Liver (tissue), 9 donors: ENCODE data around the gene ATP5MG. TPM values are rescaled to one million over a fixed set of nuclear protein-coding genes. Genes with fewer than 3 reads are reported as not detected.

ENCODE experiments used
- DNase-seq: peaks from one replicate; pipeline ENCODE4 v3.0.0-alpha.2; 2017; ENCODE audit warnings: low spot score
- H3K27ac ChIP-seq, 2 donors: one replicate each; pipeline ENCODE4 v1.7.0; 2013; ENCODE audit warnings: inconsistent platforms in 2 of 2, low read length in 2 of 2, control low read depth in 1 of 2, low read depth in 1 of 2, mild to moderate bottlenecking in 1 of 2
- H3K27me3 ChIP-seq, 4 donors: one replicate each; pipeline versions ENCODE4 v1.6.1 to v1.7.0; 2013; ENCODE audit warnings: low read length in 3 of 4, inconsistent platforms in 1 of 4, mild to moderate bottlenecking in 1 of 4, moderate library complexity in 1 of 4; ENCODE audit not compliant: control insufficient read depth in 4 of 4, insufficient read depth in 4 of 4
- H3K36me3 ChIP-seq, 4 donors: one replicate each; pipeline versions ENCODE4 v1.6.1 to v1.7.0; 2013; ENCODE audit warnings: low read length in 3 of 4, mild to moderate bottlenecking in 3 of 4, low read depth in 1 of 4, moderate library complexity in 1 of 4; ENCODE audit not compliant: control insufficient read depth in 4 of 4, insufficient read depth in 3 of 4
- H3K4me1 ChIP-seq, 4 donors: one replicate each; pipeline versions ENCODE4 v1.6.1 to v1.7.0; 2013; ENCODE audit warnings: low read length in 3 of 4, mild to moderate bottlenecking in 3 of 4, moderate library complexity in 1 of 4; ENCODE audit not compliant: control insufficient read depth in 4 of 4, insufficient read depth in 4 of 4
- H3K4me3 ChIP-seq, 3 donors: one replicate each; pipeline versions ENCODE4 v1.6.1 to v1.7.0; 2013; ENCODE audit warnings: low read length in 3 of 3, control low read depth in 1 of 3, low read depth in 1 of 3, mild to moderate bottlenecking in 1 of 3
- H3K9ac ChIP-seq, 2 donors: one replicate each; pipeline ENCODE4 v1.7.0; 2013; ENCODE audit warnings: low read length in 2 of 2, mild to moderate bottlenecking in 2 of 2, moderate library complexity in 2 of 2, control low read depth in 1 of 2, low read depth in 1 of 2
- H3K9me3 ChIP-seq, 4 donors: one replicate each; pipeline versions ENCODE4 v1.6.1 to v1.7.0; 2013; ENCODE audit warnings: low read length in 3 of 4; ENCODE audit not compliant: control insufficient read depth in 4 of 4
- ATF3 ChIP-seq: IDR thresholded peaks from 2 replicates; pipeline ENCODE4 v1.6.1; 2016; ENCODE audit warnings: antibody characterized with exemption
- CTCF ChIP-seq: fragments of 150-350 bp; IDR thresholded peaks from 2 replicates; pipeline ENCODE4 v1.5.1; 2017; ENCODE audit warnings: improper control_type of control experiment, low read depth, low read length; ENCODE audit not compliant: missing input control
- EGR1 ChIP-seq, 2 donors: IDR thresholded peaks; 2 replicates each; pipeline ENCODE4 v1.6.1; 2016 to 2018; ENCODE audit warnings: antibody characterized with exemption in 2 of 2, low read depth in 2 of 2
- FOXA1 ChIP-seq: IDR thresholded peaks from 2 replicates; pipeline ENCODE4 v1.6.1; 2016; ENCODE audit warnings: antibody characterized with exemption
- FOXA2 ChIP-seq: IDR thresholded peaks from 2 replicates; pipeline ENCODE4 v1.6.1; 2016; ENCODE audit warnings: antibody characterized with exemption
- GABPA ChIP-seq, 2 donors: IDR thresholded peaks in 1 of 2; conservative IDR thresholded peaks in 1 of 2; 2 replicates each; pipeline ENCODE4 v1.6.1; 2016; ENCODE audit warnings: antibody characterized with exemption in 2 of 2, mild to moderate bottlenecking in 1 of 2, moderate library complexity in 1 of 2
- HNF4A ChIP-seq, 2 donors: conservative IDR thresholded peaks; 2 replicates each; pipeline ENCODE4 v1.6.1; 2016; ENCODE audit warnings: antibody characterized with exemption in 2 of 2, mild to moderate bottlenecking in 2 of 2
- HNF4G ChIP-seq: IDR thresholded peaks from 2 replicates; pipeline ENCODE4 v1.6.1; 2016; ENCODE audit warnings: antibody characterized with exemption
- JUND ChIP-seq, 2 donors: IDR thresholded peaks; 2 replicates each; pipeline ENCODE4 v1.6.1; 2016; ENCODE audit warnings: antibody characterized with exemption in 2 of 2
- MAX ChIP-seq: IDR thresholded peaks from 2 replicates; pipeline ENCODE4 v1.6.1; 2016; ENCODE audit warnings: antibody characterized with exemption
- NR2F2 ChIP-seq: IDR thresholded peaks from 2 replicates; pipeline ENCODE4 v1.6.1; 2016; ENCODE audit warnings: antibody characterized with exemption
- RAD21 ChIP-seq, 2 donors: IDR thresholded peaks; 2 replicates each; pipeline ENCODE4 v1.6.1; 2016; ENCODE audit warnings: antibody characterized with exemption in 2 of 2, mild to moderate bottlenecking in 2 of 2
- REST ChIP-seq: IDR thresholded peaks from 2 replicates; pipeline ENCODE4 v1.6.1; 2016; ENCODE audit warnings: antibody characterized with exemption, mild to moderate bottlenecking
- RXRA ChIP-seq, 2 donors: IDR thresholded peaks; 2 replicates each; pipeline ENCODE4 v1.6.1; 2017 to 2018; ENCODE audit warnings: antibody characterized with exemption in 2 of 2, mild to moderate bottlenecking in 1 of 2
- SP1 ChIP-seq: IDR thresholded peaks from 2 replicates; pipeline ENCODE4 v1.6.1; 2018; ENCODE audit warnings: antibody characterized with exemption, mild to moderate bottlenecking
- TAF1 ChIP-seq: conservative IDR thresholded peaks from 2 replicates; pipeline ENCODE4 v1.6.1; 2016; ENCODE audit warnings: antibody characterized with exemption, mild to moderate bottlenecking
- YY1 ChIP-seq: IDR thresholded peaks from 2 replicates; pipeline ENCODE4 v1.6.1; 2016; ENCODE audit warnings: antibody characterized with exemption, mild to moderate bottlenecking
- ZBTB33 ChIP-seq: IDR thresholded peaks from 2 replicates; pipeline ENCODE4 v1.6.1; 2016; ENCODE audit warnings: antibody characterized with exemption
- WGBS: extraction: QIAGEN DNeasy Blood & Tissue Kit; methylation state at CpG from one replicate; pipeline ENCODE4 v1.1.7; 2013; 5-methylcytosine and 5-hydroxymethylcytosine counted together
- polyA plus RNA-seq, 2 donors: library from polyadenylated mRNA; stranded (reverse) in 1 of 2; unstranded in 1 of 2; fragments of 200-250 nt in 1 of 2; fragments of >200 nt in 1 of 2; fragmentation: Nextera tagmentation in 1 of 2; extraction: Ambion mirVana in 1 of 2; gene quantifications; one replicate each; pipeline versions ENCODE4 v1.2.1 to v1.2.3, GENCODE V29; 2013 to 2015
- total RNA-seq, 2 donors: library from RNA; depleted of rRNA; stranded (reverse); fragments of >200 nt; gene quantifications; one replicate each; pipeline ENCODE4 v1.2.3, GENCODE V29; 2014
- donor health status: healthy.
- donor health status: healthy.
- donor health status: healthy.
- donor health status: healthy.
- donor health status: healthy.

The ATP5MG gene
- total and polyA plus RNA-seq, 4 donors, result 25.5 to 542 (median 87.6) TPM

GRCh38 chr11:118364956-118365615, 36.3 kb upstream of the ATP5MG start:
- Histone ChIP-seq H3K36me3 (peaks cover 6 to 40% (median 35%) of the 10 kb centered on the region in 4 donors), H3K27me3 (no peaks in the 10 kb centered on the region), H3K9ac (no peak overlapping the region), H3K4me1 (peaks cover 2 to 31% (median 14%) of the 10 kb centered on the region in 4 donors), H3K9me3 (no peaks in the 10 kb centered on the region), H3K27ac (no peak overlapping the region), H3K4me3 (no peak overlapping the region)
- 96% methylated on average over 3 of the region's 3 CpGs for WGBS
- no peak for DNase-seq
- no peak for TF ChIP-seq RXRA (IDR thresholded peaks at IDR 0.05)

GRCh38 chr11:118366287-118366686, 35.1 kb upstream of the ATP5MG start:
- peaks cover 7 to 51% (median 46%) of the 10 kb centered on the region in 4 donors for H3K36me3 ChIP-seq
- no peak for DNase-seq
- H3K27me3 ChIP-seq, result no peaks in the 10 kb centered on the region
- H3K4me1 ChIP-seq, result peaks cover 0 to 22% (median 8%) of the 10 kb centered on the region in 4 donors
- peak overlapping the region in 1 of 2 donors; percentile 0 for H3K9ac ChIP-seq
- TF ChIP-seq MAX (peak; percentile 35), FOXA2 (peak; percentile 47), ZBTB33 (no peak), EGR1 (IDR thresholded peaks at IDR 0.05; ENCODE audit: low read depth in 2 of 2) (no peak), SP1 (no peak), RXRA (IDR thresholded peaks at IDR 0.05) (peak in 1 of 2 donors; percentile 15), HNF4A (conservative IDR thresholded peaks at IDR 0.05) (peak in 1 of 2 donors; percentile 7), ATF3 (no peak), YY1 (no peak), GABPA (IDR thresholded peaks at IDR 0.05 in 1 of 2, conservative IDR thresholded peaks at IDR 0.05 in 1 of 2) (peak in 1 of 2 donors; percentile 26), FOXA1 (no peak), TAF1 (no peak), NR2F2 (no peak), RAD21 (IDR thresholded peaks at IDR 0.05) (no peak), JUND (IDR thresholded peaks at IDR 0.05) (no peak), REST (no peak), HNF4G (no peak), CTCF (no peak)
- H3K4me3 ChIP-seq, result no peak overlapping the region
- WGBS, result 38% methylated on average over 1 of the region's 1 CpG
- H3K9me3 ChIP-seq, result no peaks in the 10 kb centered on the region
- no peak overlapping the region for H3K27ac ChIP-seq
